ENCODE data around the gene ZNF76.

DNA sequence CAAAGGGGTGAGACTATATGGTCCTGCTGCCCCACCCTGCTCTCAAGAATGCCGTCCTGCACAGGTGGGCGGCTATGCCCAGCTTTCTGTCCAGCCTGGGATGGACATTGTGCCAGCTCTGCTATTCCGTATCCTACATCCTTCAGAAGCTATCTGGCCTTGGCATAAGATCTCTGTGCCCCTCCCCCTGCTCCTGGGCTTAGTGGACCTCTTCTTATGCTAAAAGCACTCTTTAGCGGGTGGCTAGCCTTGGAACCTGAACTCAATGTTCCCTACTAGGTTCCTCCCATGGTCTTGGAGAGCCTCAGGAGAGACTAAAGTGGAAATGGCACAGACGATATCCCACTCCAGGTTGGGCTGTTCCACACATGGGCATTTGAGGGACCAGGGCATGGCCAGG is 23.3 kb upstream of the ZNF76 start:
- TF ChIP-seq, protein P1, sequence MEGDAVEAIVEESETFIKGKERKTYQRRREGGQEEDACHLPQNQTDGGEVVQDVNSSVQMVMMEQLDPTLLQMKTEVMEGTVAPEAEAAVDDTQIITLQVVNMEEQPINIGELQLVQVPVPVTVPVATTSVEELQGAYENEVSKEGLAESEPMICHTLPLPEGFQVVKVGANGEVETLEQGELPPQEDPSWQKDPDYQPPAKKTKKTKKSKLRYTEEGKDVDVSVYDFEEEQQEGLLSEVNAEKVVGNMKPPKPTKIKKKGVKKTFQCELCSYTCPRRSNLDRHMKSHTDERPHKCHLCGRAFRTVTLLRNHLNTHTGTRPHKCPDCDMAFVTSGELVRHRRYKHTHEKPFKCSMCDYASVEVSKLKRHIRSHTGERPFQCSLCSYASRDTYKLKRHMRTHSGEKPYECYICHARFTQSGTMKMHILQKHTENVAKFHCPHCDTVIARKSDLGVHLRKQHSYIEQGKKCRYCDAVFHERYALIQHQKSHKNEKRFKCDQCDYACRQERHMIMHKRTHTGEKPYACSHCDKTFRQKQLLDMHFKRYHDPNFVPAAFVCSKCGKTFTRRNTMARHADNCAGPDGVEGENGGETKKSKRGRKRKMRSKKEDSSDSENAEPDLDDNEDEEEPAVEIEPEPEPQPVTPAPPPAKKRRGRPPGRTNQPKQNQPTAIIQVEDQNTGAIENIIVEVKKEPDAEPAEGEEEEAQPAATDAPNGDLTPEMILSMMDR (IDR thresholded peaks at IDR 0.05), result no peak
- no peak for TF ChIP-seq POLR2A (IDR thresholded peaks at IDR 0.05)

All from stomach (tissue), 4 donors.